Measurements from ENCODE around the gene RNF213. TPM values are rescaled to one million over a fixed set of nuclear protein-coding genes. Genes with fewer than 3 reads are reported as not detected.

Gene RNF213
- total RNA-seq, 1 experiment from 2014 or later = 70.5 TPM

DNA sequence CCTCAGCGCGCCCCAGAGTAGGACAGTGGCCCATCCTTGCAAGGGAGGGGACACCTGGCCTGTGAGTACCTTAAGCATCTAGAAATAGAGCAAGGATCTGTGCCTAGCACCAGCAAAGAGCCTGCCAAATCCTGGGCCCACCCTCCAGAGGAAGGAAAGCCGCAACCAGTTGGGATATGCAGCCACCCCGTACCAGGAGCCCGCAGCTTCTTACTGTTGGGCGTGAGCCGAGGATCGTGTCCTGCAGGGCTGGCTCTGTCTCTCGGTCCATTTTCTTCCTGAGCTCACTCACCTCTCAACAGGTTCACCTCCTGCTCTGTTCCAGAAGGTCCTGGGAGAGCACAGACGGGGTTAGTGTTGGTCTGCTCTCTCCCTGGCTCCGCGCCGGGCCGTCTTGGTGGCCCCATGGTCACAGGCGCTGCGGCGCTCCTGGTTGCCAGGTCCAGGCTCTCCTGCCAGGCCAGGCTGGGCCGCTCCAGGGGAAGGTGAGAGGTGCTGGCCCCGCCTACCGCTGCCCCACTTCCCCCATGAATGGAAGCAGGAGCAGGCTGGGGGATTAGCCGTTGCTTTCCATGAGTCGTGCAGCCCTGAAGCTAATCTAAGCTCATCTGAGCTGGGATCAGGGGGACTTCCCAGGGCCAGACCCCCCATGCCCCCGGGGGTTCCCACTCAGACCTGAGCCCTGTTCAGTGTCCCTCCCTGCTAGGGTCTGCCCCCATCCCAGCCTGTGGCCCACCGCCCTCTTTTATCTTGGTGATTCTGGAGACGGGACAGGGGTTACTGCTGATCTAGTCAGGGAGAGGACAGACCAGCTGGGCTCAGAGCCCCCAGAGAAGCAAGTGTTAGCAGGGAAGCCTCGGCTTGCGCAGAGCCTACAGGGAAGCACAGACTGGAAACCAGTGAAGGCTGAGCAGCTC is 167.0 kb downstream of the RNF213 start:
- H3K36me3 Mint-ChIP-seq = no peaks in the 10 kb centered on the region
- H3K4me3 Mint-ChIP-seq = no peak overlapping the region
- 0 out of 2 replicates have a peak, but pooled peaks cover 3% of the 10 kb centered on the region for H3K4me1 Mint-ChIP-seq
- DNase-seq (ENCODE audit: low spot score) = no peak
- no peak for TF ChIP-seq ZNF671 (CRISPR knock-in tag; IDR thresholded peaks at IDR 0.05)
- TF ChIP-seq NR1H2 (CRISPR knock-in tag; IDR thresholded peaks at IDR 0.05) = no peak
- TF ChIP-seq, protein P1, sequence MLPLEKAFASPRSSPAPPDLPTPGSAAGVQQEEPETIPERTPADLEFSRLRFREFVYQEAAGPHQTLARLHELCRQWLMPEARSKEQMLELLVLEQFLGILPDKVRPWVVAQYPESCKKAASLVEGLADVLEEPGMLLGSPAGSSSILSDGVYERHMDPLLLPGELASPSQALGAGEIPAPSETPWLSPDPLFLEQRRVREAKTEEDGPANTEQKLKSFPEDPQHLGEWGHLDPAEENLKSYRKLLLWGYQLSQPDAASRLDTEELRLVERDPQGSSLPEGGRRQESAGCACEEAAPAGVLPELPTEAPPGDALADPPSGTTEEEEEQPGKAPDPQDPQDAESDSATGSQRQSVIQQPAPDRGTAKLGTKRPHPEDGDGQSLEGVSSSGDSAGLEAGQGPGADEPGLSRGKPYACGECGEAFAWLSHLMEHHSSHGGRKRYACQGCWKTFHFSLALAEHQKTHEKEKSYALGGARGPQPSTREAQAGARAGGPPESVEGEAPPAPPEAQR (CRISPR knock-in tag; IDR thresholded peaks at IDR 0.05) = no peak
- TF ChIP-seq RORB (CRISPR knock-in tag; IDR thresholded peaks at IDR 0.05) = no peak
- TF ChIP-seq GRHL2 (CRISPR knock-in tag; IDR thresholded peaks at IDR 0.05; ENCODE audit: insufficient replicate concordance, severe bottlenecking) = no peak
- TF ChIP-seq HMGA2 (CRISPR knock-in tag; IDR thresholded peaks at IDR 0.05) = no peak
- no peak for TF ChIP-seq ZNF219 (CRISPR knock-in tag; IDR thresholded peaks at IDR 0.05; ENCODE audit: borderline replicate concordance)
- TF ChIP-seq NR3C1 (CRISPR knock-in tag; conservative IDR thresholded peaks at IDR 0.05; ENCODE audit: low read depth) = no peak
- TF ChIP-seq, protein P2, sequence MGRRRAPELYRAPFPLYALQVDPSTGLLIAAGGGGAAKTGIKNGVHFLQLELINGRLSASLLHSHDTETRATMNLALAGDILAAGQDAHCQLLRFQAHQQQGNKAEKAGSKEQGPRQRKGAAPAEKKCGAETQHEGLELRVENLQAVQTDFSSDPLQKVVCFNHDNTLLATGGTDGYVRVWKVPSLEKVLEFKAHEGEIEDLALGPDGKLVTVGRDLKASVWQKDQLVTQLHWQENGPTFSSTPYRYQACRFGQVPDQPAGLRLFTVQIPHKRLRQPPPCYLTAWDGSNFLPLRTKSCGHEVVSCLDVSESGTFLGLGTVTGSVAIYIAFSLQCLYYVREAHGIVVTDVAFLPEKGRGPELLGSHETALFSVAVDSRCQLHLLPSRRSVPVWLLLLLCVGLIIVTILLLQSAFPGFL (CRISPR knock-in tag; IDR thresholded peaks at IDR 0.05; ENCODE audit: borderline replicate concordance) = no peak
- TF ChIP-seq OVOL2 (CRISPR knock-in tag; IDR thresholded peaks at IDR 0.05; ENCODE audit: borderline replicate concordance) = no peak
- H3K27ac Mint-ChIP-seq = no peak overlapping the region
- H3K9me3 Mint-ChIP-seq = no peaks in the 10 kb centered on the region
- H3K27me3 Mint-ChIP-seq (ENCODE audit: low read depth) = no peaks in the 10 kb centered on the region; the same call in 1 of the 2 replicates
- ChIA-PET POLR2A (interaction anchor here (0.6 to 1.1 kb wide), 2 partner anchors 472 to 568 kb away, joined by 3 to 4 read pairs; no protein-coding TSS in a partner anchor), CTCF (interaction anchor here (0.5 to 2.2 kb wide), 78 partner anchors 9 to 1868 kb away, joined by 3 to 34 read pairs (median 4); partner anchors contain the start of genes ENDOV, NPTX1 and RPTOR)
- ATAC-seq = no peak

DNA sequence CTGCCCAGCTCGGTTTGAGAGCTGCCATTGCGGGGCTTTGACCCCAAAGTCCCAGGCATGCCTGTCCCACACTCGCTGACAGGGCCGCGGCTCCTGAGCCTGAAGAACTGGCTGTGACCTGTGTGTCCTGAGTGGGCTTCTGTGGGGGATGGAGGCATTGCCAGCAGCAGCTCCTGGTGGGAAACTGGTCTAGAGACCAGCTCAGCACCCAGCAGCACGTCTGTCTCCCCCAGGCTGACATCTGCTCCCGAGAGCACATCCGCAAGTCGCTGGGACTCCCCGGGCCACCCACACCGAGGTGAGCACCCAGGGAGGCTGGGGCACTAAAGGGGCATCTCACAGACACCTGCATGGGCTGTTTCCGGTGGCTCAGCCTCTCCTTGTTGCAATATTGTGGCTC is 167.7 kb downstream of the RNF213 start:
- Mint-ChIP-seq H3K4me1 (0 out of 2 replicates have a peak, but pooled peaks cover 3% of the 10 kb centered on the region), H3K27ac (no peak overlapping the region), H3K27me3 (ENCODE audit: low read depth) (no peaks in the 10 kb centered on the region; the same call in 1 of the 2 replicates), H3K4me3 (no peak overlapping the region), H3K9me3 (no peaks in the 10 kb centered on the region), H3K36me3 (no peaks in the 10 kb centered on the region)
- ChIA-PET POLR2A (no interaction called here), CTCF (interaction anchor here (1.4 to 2.1 kb wide), 8 partner anchors 27 to 222 kb away, joined by 4 to 34 read pairs (median 12); no protein-coding TSS in a partner anchor)
- TF ChIP-seq ELF4 (CRISPR knock-in tag; IDR thresholded peaks at IDR 0.05; ENCODE audit: low read depth) (no peak), NFE2L1 (CRISPR knock-in tag; IDR thresholded peaks at IDR 0.05) (no peak), NR2C2 (CRISPR knock-in tag; IDR thresholded peaks at IDR 0.05) (no peak), ATF1 (CRISPR knock-in tag; IDR thresholded peaks at IDR 0.05) (no peak), CBFB (CRISPR knock-in tag; IDR thresholded peaks at IDR 0.05; ENCODE audit: low read depth) (no peak), IRF2 (CRISPR knock-in tag; IDR thresholded peaks at IDR 0.05; ENCODE audit: borderline replicate concordance, low read depth) (no peak), ZNF138 (CRISPR knock-in tag; conservative IDR thresholded peaks at IDR 0.05) (no peak), GABPB1 (CRISPR knock-in tag; IDR thresholded peaks at IDR 0.05) (no peak), ZBTB21 (CRISPR knock-in tag; IDR thresholded peaks at IDR 0.05; ENCODE audit: borderline replicate concordance) (no peak), SMAD3 (CRISPR knock-in tag; IDR thresholded peaks at IDR 0.05; ENCODE audit: borderline replicate concordance) (no peak), SP1 (CRISPR knock-in tag; conservative IDR thresholded peaks at IDR 0.05) (no peak), TEAD1 (CRISPR knock-in tag; IDR thresholded peaks at IDR 0.05) (no peak)
- TF ChIP-seq, protein P3, sequence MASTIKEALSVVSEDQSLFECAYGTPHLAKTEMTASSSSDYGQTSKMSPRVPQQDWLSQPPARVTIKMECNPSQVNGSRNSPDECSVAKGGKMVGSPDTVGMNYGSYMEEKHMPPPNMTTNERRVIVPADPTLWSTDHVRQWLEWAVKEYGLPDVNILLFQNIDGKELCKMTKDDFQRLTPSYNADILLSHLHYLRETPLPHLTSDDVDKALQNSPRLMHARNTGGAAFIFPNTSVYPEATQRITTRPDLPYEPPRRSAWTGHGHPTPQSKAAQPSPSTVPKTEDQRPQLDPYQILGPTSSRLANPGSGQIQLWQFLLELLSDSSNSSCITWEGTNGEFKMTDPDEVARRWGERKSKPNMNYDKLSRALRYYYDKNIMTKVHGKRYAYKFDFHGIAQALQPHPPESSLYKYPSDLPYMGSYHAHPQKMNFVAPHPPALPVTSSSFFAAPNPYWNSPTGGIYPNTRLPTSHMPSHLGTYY (CRISPR knock-in tag; IDR thresholded peaks at IDR 0.05) = no peak
- ATAC-seq (no peak), DNase-seq (ENCODE audit: low spot score) (no peak)

Measured in WTC11 (cell line).